ENCODE data around the gene ZBTB14. TPM values are rescaled to one million over a fixed set of nuclear protein-coding genes. Genes with fewer than 3 reads are reported as not detected.

ZBTB14 gene
- total RNA-seq, 1 donor from 2014 or later = 9.0 TPM

- peaks cover 1% of the 10 kb centered on the region for H4K20me1 ChIP-seq (ENCODE audit: insufficient read depth, low read length)
- H3K4me2 ChIP-seq (ENCODE audit: low read length) = peak overlapping the region; percentile 96
- no peaks in the 10 kb centered on the region for H3K9me3 ChIP-seq (ENCODE audit: insufficient read depth, low read depth, low read length)
- Mint-ChIP-seq H3K4me3 (ENCODE audit: unreplicated experiment) (peak overlapping the region; percentile 91), H3K27ac (ENCODE audit: unreplicated experiment) (peak overlapping the region; percentile 98), H3K9me3 (ENCODE audit: unreplicated experiment) (no peaks in the 10 kb centered on the region), H3K4me1 (ENCODE audit: low read depth, unreplicated experiment) (peaks cover 3% of the 10 kb centered on the region), H3K27me3 (ENCODE audit: low read depth, unreplicated experiment) (peaks cover 4% of the 10 kb centered on the region), H3K36me3 (ENCODE audit: low read depth, unreplicated experiment) (peaks cover 6% of the 10 kb centered on the region)
- H3K4me1 ChIP-seq (ENCODE audit: insufficient read depth, low read length) = peaks cover 9% of the 10 kb centered on the region
- H3K27ac ChIP-seq (ENCODE audit: low read depth, low read length) = peak overlapping the region; percentile 84
- H2AFZ ChIP-seq (ENCODE audit: low read depth, low read length) = peak overlapping the region; percentile 97
- peaks cover 15% of the 10 kb centered on the region for H3K79me2 ChIP-seq (ENCODE audit: insufficient read depth, low read length)
- H3K36me3 ChIP-seq (ENCODE audit: insufficient read depth, low read length) = peaks cover 9% of the 10 kb centered on the region
- TF ChIP-seq, protein P1, sequence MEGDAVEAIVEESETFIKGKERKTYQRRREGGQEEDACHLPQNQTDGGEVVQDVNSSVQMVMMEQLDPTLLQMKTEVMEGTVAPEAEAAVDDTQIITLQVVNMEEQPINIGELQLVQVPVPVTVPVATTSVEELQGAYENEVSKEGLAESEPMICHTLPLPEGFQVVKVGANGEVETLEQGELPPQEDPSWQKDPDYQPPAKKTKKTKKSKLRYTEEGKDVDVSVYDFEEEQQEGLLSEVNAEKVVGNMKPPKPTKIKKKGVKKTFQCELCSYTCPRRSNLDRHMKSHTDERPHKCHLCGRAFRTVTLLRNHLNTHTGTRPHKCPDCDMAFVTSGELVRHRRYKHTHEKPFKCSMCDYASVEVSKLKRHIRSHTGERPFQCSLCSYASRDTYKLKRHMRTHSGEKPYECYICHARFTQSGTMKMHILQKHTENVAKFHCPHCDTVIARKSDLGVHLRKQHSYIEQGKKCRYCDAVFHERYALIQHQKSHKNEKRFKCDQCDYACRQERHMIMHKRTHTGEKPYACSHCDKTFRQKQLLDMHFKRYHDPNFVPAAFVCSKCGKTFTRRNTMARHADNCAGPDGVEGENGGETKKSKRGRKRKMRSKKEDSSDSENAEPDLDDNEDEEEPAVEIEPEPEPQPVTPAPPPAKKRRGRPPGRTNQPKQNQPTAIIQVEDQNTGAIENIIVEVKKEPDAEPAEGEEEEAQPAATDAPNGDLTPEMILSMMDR (IDR thresholded peaks at IDR 0.05; ENCODE audit: insufficient read depth, low read depth, low read length) = no peak
- DNase-seq (ENCODE audit: low read depth) = peak; percentile 93
- no peak for FAIRE-seq
- peaks cover 6% of the 10 kb centered on the region for H3K27me3 ChIP-seq (ENCODE audit: insufficient read depth, low read length)
- peak overlapping the region; percentile 90 for H3K9ac ChIP-seq (ENCODE audit: low read length)
- peak overlapping the region; percentile 76 for H3K4me3 ChIP-seq (ENCODE audit: insufficient read depth, low read depth, low read length)
Measured at GRCh38 chr18:5295981-5296705, 617 bp upstream of the ZBTB14 start.

- Mint-ChIP-seq H3K9me3 (ENCODE audit: unreplicated experiment) (no peaks in the 10 kb centered on the region), H3K27ac (ENCODE audit: unreplicated experiment) (peak overlapping the region; percentile 81), H3K36me3 (ENCODE audit: low read depth, unreplicated experiment) (peaks cover 7% of the 10 kb centered on the region), H3K4me3 (ENCODE audit: unreplicated experiment) (peak overlapping the region; percentile 89), H3K4me1 (ENCODE audit: low read depth, unreplicated experiment) (peaks cover 3% of the 10 kb centered on the region), H3K27me3 (ENCODE audit: low read depth, unreplicated experiment) (peaks cover 4% of the 10 kb centered on the region)
- Histone ChIP-seq H3K27me3 (ENCODE audit: insufficient read depth, low read length) (no peaks in the 10 kb centered on the region), H3K4me3 (ENCODE audit: insufficient read depth, low read depth, low read length) (peak overlapping the region; percentile 89), H3K9me3 (ENCODE audit: insufficient read depth, low read depth, low read length) (no peaks in the 10 kb centered on the region), H3K4me2 (ENCODE audit: low read length) (peak overlapping the region; percentile 91), H2AFZ (ENCODE audit: low read depth, low read length) (peak overlapping the region; percentile 96), H3K36me3 (ENCODE audit: insufficient read depth, low read length) (peaks cover 13% of the 10 kb centered on the region), H3K9ac (ENCODE audit: low read length) (peak overlapping the region; percentile 85), H3K27ac (ENCODE audit: low read depth, low read length) (peak overlapping the region; percentile 48), H4K20me1 (ENCODE audit: insufficient read depth, low read length) (peaks cover 5% of the 10 kb centered on the region), H3K79me2 (ENCODE audit: insufficient read depth, low read length) (peaks cover 20% of the 10 kb centered on the region), H3K4me1 (ENCODE audit: insufficient read depth, low read length) (peaks cover 9% of the 10 kb centered on the region)
- TF ChIP-seq, protein P1 (IDR thresholded peaks at IDR 0.05; ENCODE audit: insufficient read depth, low read depth, low read length) = no peak
- no peak for TF ChIP-seq EZH2 (IDR thresholded peaks at IDR 0.05; ENCODE audit: insufficient read depth, low read length)
- peak; percentile 51 for DNase-seq (ENCODE audit: low read depth)
- FAIRE-seq = no peak
Measured at GRCh38 chr18:5294457-5295230, 882 bp downstream of the ZBTB14 start.

All from astrocyte (in vitro differentiated cells and primary cell).